Lower leg skin (tissue), 4 donors: ENCODE data around the gene XKR8. TPM values are rescaled to one million over a fixed set of nuclear protein-coding genes. Genes with fewer than 3 reads are reported as not detected.

ENCODE experiments used
- DNase-seq, 2 donors: peaks; one replicate each; pipeline ENCODE4 v3.0.0-alpha.2; 2019; ENCODE audit warnings: low spot score in 2 of 2
- H3K4me3 ChIP-seq: fragments of 200-600 bp; sonication (generic); 2 replicates; pipeline ENCODE4 v1.5.1; 2017; ENCODE audit warnings: mild to moderate bottlenecking, low read depth; ENCODE audit not compliant: poor library complexity, severe bottlenecking
- CTCF ChIP-seq, 3 donors: fragments of 450-650 bp; IDR thresholded peaks; one replicate each; pipeline ENCODE4 v1.5.1; 2016; ENCODE audit warnings: antibody characterized with exemption in 3 of 3, mild to moderate bottlenecking in 3 of 3, moderate library complexity in 2 of 3
- POLR2A ChIP-seq, 2 donors: fragments of 450-650 bp; IDR thresholded peaks; one replicate each; pipeline ENCODE4 v1.6.1; 2016 to 2017; ENCODE audit warnings: antibody characterized with exemption in 2 of 2, mild to moderate bottlenecking in 1 of 2, moderate library complexity in 1 of 2
- WGBS, 2 donors: methylation state at CpG; one replicate each; pipeline ENCODE4 v1.1.5; 2018; 5-methylcytosine and 5-hydroxymethylcytosine counted together
- intact Hi-C: fragments of 100-400 bp; cut with DNase I; formaldehyde crosslinking; loops from one replicate; pipeline ENCODE4 v1.15.0; 2023; ENCODE audit warnings: low total_unique reads
- total RNA-seq, 4 donors: library from RNA; depleted of rRNA; stranded (reverse); fragments of >200 nt; gene quantifications; one replicate each; pipeline ENCODE4 v1.1.0, GENCODE V29; 2016

XKR8 gene
- total RNA-seq, 4 donors from 2014 or later, result 4.4 to 8.6 (median 6.4) TPM

GRCh38 chr1:27931184-27931583 is 28.6 kb upstream of the XKR8 start:
- intact Hi-C loops, result no loop called here

GRCh38 chr1:27931759-27932158 is 28.0 kb upstream of the XKR8 start:
- DNase-seq, result no peak
- intact Hi-C loops, result no loop called here
- 77 to 89% methylated on average over 4 of the region's 4 CpGs for WGBS, 2 donors
- no peak for TF ChIP-seq POLR2A (IDR thresholded peaks at IDR 0.05)
- TF ChIP-seq CTCF (IDR thresholded peaks at IDR 0.05), result no peak
- H3K4me3 ChIP-seq, result no peak overlapping the region

More at GRCh38 chr1:27931184-27931583, 28.6 kb upstream of the XKR8 start:
- TF ChIP-seq POLR2A (IDR thresholded peaks at IDR 0.05), result no peak
- no peak for TF ChIP-seq CTCF (IDR thresholded peaks at IDR 0.05)
- 85 to 88% methylated on average over 6 of the region's 6 CpGs for WGBS, 2 donors
- no peak for DNase-seq
- no peak overlapping the region for H3K4me3 ChIP-seq

- H3K4me3 ChIP-seq, result no peak within 1 kb of the TSS
- 5 to 15% methylated on average over 13 to 16 of the region's 16 CpGs for WGBS, 2 donors
- no peak for DNase-seq
- intact Hi-C loops, result no loop called here
- TF ChIP-seq POLR2A (IDR thresholded peaks at IDR 0.05) (no peak), CTCF (IDR thresholded peaks at IDR 0.05) (no peak)
Measured at GRCh38 chr1:27934818-27935549, 24.8 kb upstream of the XKR8 start, which contains the start of gene SMPDL3B. TSS of gene SMPDL3B (plus strand) at chr1:27935000. CDS start at chr1:27935184, 184 bp downstream.

GRCh38 chr1:27935721-27936120 is 24.1 kb upstream of the XKR8 start:
- 59 to 61% methylated on average over 8 of the region's 8 CpGs for WGBS, 2 donors
- H3K4me3 ChIP-seq, result no peak overlapping the region
- intact Hi-C loops, result no loop called here
- DNase-seq, result no peak
- TF ChIP-seq CTCF (IDR thresholded peaks at IDR 0.05) (no peak), POLR2A (IDR thresholded peaks at IDR 0.05) (no peak)

GRCh38 chr1:27936370-27936769 is 23.4 kb upstream of the XKR8 start:
- TF ChIP-seq POLR2A (IDR thresholded peaks at IDR 0.05) (no peak), CTCF (IDR thresholded peaks at IDR 0.05) (no peak)
- intact Hi-C loops, result no loop called here
- DNase-seq, result no peak
- WGBS, 2 donors, result 90% methylated on average over 5 of the region's 5 CpGs
- H3K4me3 ChIP-seq, result no peak overlapping the region

GRCh38 chr1:27937524-27937836 is 22.3 kb upstream of the XKR8 start:
- no peak overlapping the region for H3K4me3 ChIP-seq
- 68 to 71% methylated on average over 1 of the region's 1 CpG for WGBS, 2 donors
- DNase-seq, result no peak
- no peak for TF ChIP-seq POLR2A (IDR thresholded peaks at IDR 0.05)
- TF ChIP-seq CTCF (IDR thresholded peaks at IDR 0.05), result no peak
- intact Hi-C loops, result no loop called here
